ENCODE measurements around the gene KLF14. TPM values are rescaled to one million over a fixed set of nuclear protein-coding genes. Genes with fewer than 3 reads are reported as not detected.

KLF14 gene
- total and polyA plus RNA-seq, 11 donors = 0.09 to 0.15 (median 0.12) TPM; not detected in 5

DNA sequence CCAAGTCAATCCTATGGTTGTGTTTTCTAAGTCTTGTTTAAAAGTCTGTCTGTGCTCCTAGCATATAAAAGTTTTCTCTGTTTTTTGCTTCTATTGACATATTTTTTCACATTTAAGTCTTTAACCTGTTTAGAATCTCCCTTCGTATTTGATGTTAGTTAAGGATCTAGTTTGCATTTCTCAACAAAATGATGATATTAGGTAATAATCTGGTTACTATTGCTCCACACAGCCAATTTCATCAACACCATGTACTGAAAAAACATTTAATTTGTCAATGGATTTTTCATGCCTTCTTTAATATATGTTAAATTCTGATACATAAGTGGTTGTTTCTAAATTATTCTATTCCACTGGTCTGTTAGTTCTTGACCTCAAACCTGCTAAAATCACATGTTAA, 30.2 kb downstream of the KLF14 start:
- Histone ChIP-seq H3K27me3 (no peaks in the 10 kb centered on the region), H3K9me3 (peaks cover 0 to 7% (median 0%) of the 10 kb centered on the region in 12 donors), H3K4me3 (no peak overlapping the region), H3K27ac (no peak overlapping the region), H3K4me1 (no peaks in the 10 kb centered on the region), H3K36me3 (no peaks in the 10 kb centered on the region)
- 85 to 91% (median 87%) methylated on average over 1 of the region's 1 CpG for WGBS, 4 donors
- ATAC-seq = no peak
- intact Hi-C loops (cut with DNase I) = no loop called here
- no peak for TF ChIP-seq POLR2A (IDR thresholded peaks at IDR 0.05)
- TF ChIP-seq, protein P1, sequence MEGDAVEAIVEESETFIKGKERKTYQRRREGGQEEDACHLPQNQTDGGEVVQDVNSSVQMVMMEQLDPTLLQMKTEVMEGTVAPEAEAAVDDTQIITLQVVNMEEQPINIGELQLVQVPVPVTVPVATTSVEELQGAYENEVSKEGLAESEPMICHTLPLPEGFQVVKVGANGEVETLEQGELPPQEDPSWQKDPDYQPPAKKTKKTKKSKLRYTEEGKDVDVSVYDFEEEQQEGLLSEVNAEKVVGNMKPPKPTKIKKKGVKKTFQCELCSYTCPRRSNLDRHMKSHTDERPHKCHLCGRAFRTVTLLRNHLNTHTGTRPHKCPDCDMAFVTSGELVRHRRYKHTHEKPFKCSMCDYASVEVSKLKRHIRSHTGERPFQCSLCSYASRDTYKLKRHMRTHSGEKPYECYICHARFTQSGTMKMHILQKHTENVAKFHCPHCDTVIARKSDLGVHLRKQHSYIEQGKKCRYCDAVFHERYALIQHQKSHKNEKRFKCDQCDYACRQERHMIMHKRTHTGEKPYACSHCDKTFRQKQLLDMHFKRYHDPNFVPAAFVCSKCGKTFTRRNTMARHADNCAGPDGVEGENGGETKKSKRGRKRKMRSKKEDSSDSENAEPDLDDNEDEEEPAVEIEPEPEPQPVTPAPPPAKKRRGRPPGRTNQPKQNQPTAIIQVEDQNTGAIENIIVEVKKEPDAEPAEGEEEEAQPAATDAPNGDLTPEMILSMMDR (IDR thresholded peaks at IDR 0.05) = no peak
- DNase-seq = no peak

DNA sequence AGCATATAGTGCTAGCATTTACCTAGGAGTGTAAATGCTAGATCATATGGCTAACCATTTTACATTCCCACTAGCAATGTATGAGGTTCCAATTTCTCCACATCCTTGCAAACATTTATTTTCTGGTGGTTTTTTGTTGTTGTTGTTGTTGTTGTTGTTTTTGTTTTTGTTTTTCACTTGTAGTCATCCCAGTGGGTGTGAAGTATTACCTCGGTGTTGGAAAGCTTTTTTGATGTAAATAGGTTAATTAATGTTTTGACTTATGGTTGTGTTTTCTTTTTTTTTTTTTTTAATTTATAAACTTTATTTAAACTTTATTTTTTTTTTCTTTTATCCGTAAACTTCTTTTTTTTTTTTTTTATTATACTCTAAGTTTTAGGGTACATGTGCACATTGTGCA, 32.4 kb downstream of the KLF14 start:
- intact Hi-C loops (cut with DNase I) = no loop called here
- TF ChIP-seq POLR2A (IDR thresholded peaks at IDR 0.05) = no peak
- TF ChIP-seq, protein P1 (IDR thresholded peaks at IDR 0.05) = no peak
- WGBS, 4 donors = 68 to 99% (median 92%) methylated on average over 2 of the region's 2 CpGs
- no peaks in the 10 kb centered on the region for H3K4me1 ChIP-seq
- H3K27me3 ChIP-seq = no peaks in the 10 kb centered on the region
- ATAC-seq = no peak
- H3K27ac ChIP-seq = no peak overlapping the region
- no peak overlapping the region for H3K4me3 ChIP-seq
- DNase-seq = no peak
- H3K9me3 ChIP-seq = peaks cover 0 to 5% (median 0%) of the 10 kb centered on the region in 12 donors
- no peaks in the 10 kb centered on the region for H3K36me3 ChIP-seq

DNA sequence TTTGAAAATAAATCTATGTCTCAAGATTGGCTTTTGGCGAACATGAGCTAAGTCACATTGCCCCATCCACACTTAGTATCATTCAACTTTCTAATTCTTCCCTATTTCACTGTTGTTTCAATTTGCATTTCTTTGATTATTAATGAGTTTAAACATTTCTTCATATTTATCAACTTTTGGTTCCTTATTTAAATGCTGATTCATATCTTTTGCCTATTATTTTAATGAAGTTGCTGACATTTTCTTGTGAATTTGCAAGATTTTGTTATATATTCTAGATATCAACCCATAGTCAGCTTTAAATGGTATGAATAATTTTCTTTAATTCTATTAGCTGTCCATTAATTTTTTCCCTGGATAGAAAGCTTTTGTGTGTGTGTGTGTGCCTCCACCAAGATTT, 33.2 kb downstream of the KLF14 start:
- ATAC-seq = no peak
- Histone ChIP-seq H3K36me3 (no peaks in the 10 kb centered on the region), H3K27me3 (no peaks in the 10 kb centered on the region), H3K27ac (no peak overlapping the region), H3K9me3 (no peaks in the 10 kb centered on the region), H3K4me1 (no peaks in the 10 kb centered on the region), H3K4me3 (no peak overlapping the region)
- DNase-seq = no peak
- 88 to 99% (median 94%) methylated on average over 1 of the region's 1 CpG for WGBS, 4 donors
- intact Hi-C loops (cut with DNase I) = no loop called here
- TF ChIP-seq, protein P1 (IDR thresholded peaks at IDR 0.05) = no peak
- TF ChIP-seq POLR2A (IDR thresholded peaks at IDR 0.05) = no peak

DNA sequence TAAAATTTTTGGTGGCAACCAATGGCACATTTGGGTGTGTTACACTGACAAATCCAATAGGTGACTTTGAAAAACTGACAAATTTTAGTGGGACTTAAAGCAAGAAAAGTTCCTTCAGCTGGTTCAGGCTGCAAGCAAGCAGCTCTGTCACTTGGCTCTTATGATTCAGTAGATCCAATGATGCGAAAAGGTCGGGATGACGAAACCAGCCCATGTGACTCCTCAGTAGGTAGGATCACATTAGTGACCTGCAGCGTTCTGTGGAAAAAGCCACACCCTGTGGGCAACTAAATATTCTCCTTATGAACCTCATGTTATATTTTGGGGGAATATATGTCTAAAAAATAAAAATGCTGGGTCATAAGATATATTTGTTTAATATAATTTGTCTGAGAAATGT, 34.3 kb downstream of the KLF14 start:
- 67 to 68% (median 68%) methylated on average over 4 of the region's 4 CpGs for WGBS, 4 donors
- Histone ChIP-seq H3K9me3 (no peaks in the 10 kb centered on the region), H3K27me3 (no peaks in the 10 kb centered on the region), H3K4me1 (no peaks in the 10 kb centered on the region), H3K36me3 (no peaks in the 10 kb centered on the region), H3K27ac (no peak overlapping the region), H3K4me3 (no peak overlapping the region)
- intact Hi-C loops (cut with DNase I) = loop anchor here in 2 of 10 donors (10.0 kb wide), 2 partner anchors 215 to 455 kb away; no protein-coding TSS in a partner anchor
- TF ChIP-seq, protein P1 (IDR thresholded peaks at IDR 0.05) = no peak
- no peak for TF ChIP-seq POLR2A (IDR thresholded peaks at IDR 0.05)
- no peak for DNase-seq
- ATAC-seq = no peak

Data from heart left ventricle (tissue), 16 donors.